A673 (cell line): ENCODE data around the gene PDE8B. TPM values are rescaled to one million over a fixed set of nuclear protein-coding genes. Genes with fewer than 3 reads are reported as not detected.

ENCODE experiments used
- BruUV-seq: library from RNA; stranded (reverse); fragments of 400-500 nt; replicated peaks from 2 replicates; lab custom pipeline; 2021; lab: Mats Ljungman, UMichigan
- CTCF ChIA-PET: fragments of 300-600 bp; sonication (Branson Sonifier 250); formaldehyde crosslinking; loops from one replicate; lab custom pipeline; 2022; ENCODE audit warnings: antibody characterized with exemption; lab: Charles Lee
- POLR2A ChIA-PET: fragments of 300-600 bp; sonication (Branson Sonifier 250); formaldehyde crosslinking; loops from one replicate; lab custom pipeline; 2022; ENCODE audit warnings: antibody characterized with exemption; ENCODE audit not compliant: low non-redundant PET; lab: Charles Lee
- DNase-seq: peaks from one replicate; pipeline ENCODE4 v3.0.0-alpha.2; 2015; ENCODE audit warnings: low spot score
- H3K27ac ChIP-seq: fragments of 200-600 bp; sonication (generic); 2 replicates; pipeline ENCODE4 v1.5.1; 2016; ENCODE audit warnings: mixed run types, low read depth, mild to moderate bottlenecking, mixed read lengths, antibody characterized with exemption, low read length; ENCODE audit not compliant: poor library complexity, severe bottlenecking
- H3K27me3 ChIP-seq: fragments of 200-600 bp; sonication (generic); replicated peaks from 2 replicates; pipeline ENCODE4 v1.6.1; 2017; ENCODE audit warnings: mixed run types, low read depth, mild to moderate bottlenecking, mixed read lengths, antibody characterized with exemption, low read length; ENCODE audit not compliant: insufficient read depth, poor library complexity
- H3K36me3 ChIP-seq: fragments of 200-600 bp; sonication (generic); 2 replicates; pipeline ENCODE4 v1.6.1; 2016; ENCODE audit warnings: mixed run types, mild to moderate bottlenecking, mixed read lengths, antibody characterized with exemption, low read length; ENCODE audit not compliant: insufficient read depth, poor library complexity, severe bottlenecking
- H3K4me1 ChIP-seq: fragments of 200-600 bp; sonication (generic); 2 replicates; pipeline ENCODE4 v1.6.1; 2017; ENCODE audit warnings: mixed run types, mild to moderate bottlenecking, mixed read lengths, antibody characterized with exemption, low read length; ENCODE audit not compliant: insufficient read depth, poor library complexity, severe bottlenecking
- H3K4me3 ChIP-seq: fragments of 200-600 bp; sonication (generic); 2 replicates; pipeline ENCODE4 v1.5.1; 2016; ENCODE audit warnings: low read depth, mixed run types, mild to moderate bottlenecking, mixed read lengths, low read length; ENCODE audit not compliant: poor library complexity, severe bottlenecking
- H3K9me3 ChIP-seq: fragments of 200-600 bp; sonication (generic); 2 replicates; pipeline ENCODE4 v1.6.1; 2016; ENCODE audit warnings: mixed run types, low read depth, mild to moderate bottlenecking, mixed read lengths, antibody characterized with exemption, low read length; ENCODE audit not compliant: poor library complexity, severe bottlenecking
- EZH2 ChIP-seq: fragments of 200-600 bp; sonication (generic); IDR thresholded peaks from 2 replicates; pipeline ENCODE4 v1.6.1; 2017; ENCODE audit warnings: borderline replicate concordance, low read depth, mild to moderate bottlenecking, mixed read lengths, antibody characterized with exemption, low read length; ENCODE audit not compliant: poor library complexity, severe bottlenecking
- intact Hi-C: fragments of 100-400 bp; cut with micrococcal nuclease; formaldehyde crosslinking; loops from one replicate; pipeline ENCODE4 v1.10.0; 2022; ENCODE audit not compliant: unreplicated experiment
- total RNA-seq: library from RNA; stranded (reverse); gene quantifications from 2 replicates; pipeline ENCODE4 v1.2.3, GENCODE V29; 2021
- TF ChIP-seq, protein P1 (sequence below): fragments of 300-800, 200-600 bp; sonication (generic); conservative IDR thresholded peaks from 2 replicates; pipeline ENCODE4 v1.5.1; 2017; ENCODE audit warnings: low read depth, mild to moderate bottlenecking, antibody characterized with exemption, low read length, moderate library complexity, mixed read lengths

PDE8B gene
- total RNA-seq, 1 experiment from 2014 or later: 0.69 TPM

DNA sequence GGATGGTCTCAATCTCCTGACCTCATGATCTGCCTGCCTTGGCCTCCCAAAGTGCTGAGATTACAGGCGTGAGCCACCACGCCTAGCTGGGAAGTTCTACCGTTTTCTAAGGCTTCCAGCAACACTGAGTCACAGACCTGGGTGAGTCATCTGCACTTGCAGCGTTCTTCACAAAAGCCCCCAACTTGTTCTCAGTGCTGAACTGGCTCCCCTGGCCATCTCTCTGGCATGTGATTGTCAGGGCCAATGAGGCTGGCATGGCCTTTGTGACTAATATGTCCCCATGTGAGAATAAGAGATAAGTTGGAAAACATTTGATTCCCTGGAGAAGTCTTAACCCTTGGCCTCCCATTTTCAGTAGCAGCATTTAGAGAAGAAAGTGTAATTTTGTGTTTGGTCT lies 157.3 kb downstream of the PDE8B start:
- Histone ChIP-seq H3K4me1 (no peaks in the 10 kb centered on the region), H3K4me3 (no peak overlapping the region), H3K9me3 (no peaks in the 10 kb centered on the region), H3K27ac (no peak overlapping the region), H3K36me3 (no peaks in the 10 kb centered on the region), H3K27me3 (no peaks in the 10 kb centered on the region)
- TF ChIP-seq EZH2: no peak
- TF ChIP-seq, protein P1, sequence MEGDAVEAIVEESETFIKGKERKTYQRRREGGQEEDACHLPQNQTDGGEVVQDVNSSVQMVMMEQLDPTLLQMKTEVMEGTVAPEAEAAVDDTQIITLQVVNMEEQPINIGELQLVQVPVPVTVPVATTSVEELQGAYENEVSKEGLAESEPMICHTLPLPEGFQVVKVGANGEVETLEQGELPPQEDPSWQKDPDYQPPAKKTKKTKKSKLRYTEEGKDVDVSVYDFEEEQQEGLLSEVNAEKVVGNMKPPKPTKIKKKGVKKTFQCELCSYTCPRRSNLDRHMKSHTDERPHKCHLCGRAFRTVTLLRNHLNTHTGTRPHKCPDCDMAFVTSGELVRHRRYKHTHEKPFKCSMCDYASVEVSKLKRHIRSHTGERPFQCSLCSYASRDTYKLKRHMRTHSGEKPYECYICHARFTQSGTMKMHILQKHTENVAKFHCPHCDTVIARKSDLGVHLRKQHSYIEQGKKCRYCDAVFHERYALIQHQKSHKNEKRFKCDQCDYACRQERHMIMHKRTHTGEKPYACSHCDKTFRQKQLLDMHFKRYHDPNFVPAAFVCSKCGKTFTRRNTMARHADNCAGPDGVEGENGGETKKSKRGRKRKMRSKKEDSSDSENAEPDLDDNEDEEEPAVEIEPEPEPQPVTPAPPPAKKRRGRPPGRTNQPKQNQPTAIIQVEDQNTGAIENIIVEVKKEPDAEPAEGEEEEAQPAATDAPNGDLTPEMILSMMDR: no peak
- intact Hi-C loops: no loop called here
- BruUV-seq: no TSS peak
- POLR2A ChIA-PET: no interaction called here
- CTCF ChIA-PET: no interaction called here
- DNase-seq: no peak

- no peak overlapping the region for H3K4me3 ChIP-seq
- DNase-seq: no peak
- no TSS peak for BruUV-seq
- H3K9me3 ChIP-seq: no peaks in the 10 kb centered on the region
- POLR2A ChIA-PET: no interaction called here
- intact Hi-C loops: no loop called here
- no peaks in the 10 kb centered on the region for H3K36me3 ChIP-seq
- CTCF ChIA-PET: no interaction called here
- no peak for TF ChIP-seq EZH2
- TF ChIP-seq, protein P1: no peak
- H3K4me1 ChIP-seq: no peaks in the 10 kb centered on the region
- no peak overlapping the region for H3K27ac ChIP-seq
- H3K27me3 ChIP-seq: no peaks in the 10 kb centered on the region
Observed at GRCh38 chr5:77368367-77368766, 157.9 kb downstream of the PDE8B start.

GRCh38 chr5:77369566-77369965 lies 159.1 kb downstream of the PDE8B start:
- no peaks in the 10 kb centered on the region for H3K9me3 ChIP-seq
- CTCF ChIA-PET: no interaction called here
- no peak overlapping the region for H3K4me3 ChIP-seq
- no peak for DNase-seq
- no peaks in the 10 kb centered on the region for H3K4me1 ChIP-seq
- TF ChIP-seq, protein P1: no peak
- no peak for TF ChIP-seq EZH2
- POLR2A ChIA-PET: no interaction called here
- BruUV-seq: no TSS peak
- H3K36me3 ChIP-seq: no peaks in the 10 kb centered on the region
- intact Hi-C loops: no loop called here
- H3K27me3 ChIP-seq: no peaks in the 10 kb centered on the region
- H3K27ac ChIP-seq: no peak overlapping the region
